Measurements from ENCODE around the gene KCNG2.
"Not testable (repeated sequence)": the region's sequence is repeated elsewhere in the genome, so short reads cannot be mapped to it uniquely, and the experiment has no call there.

Gene KCNG2

DNA sequence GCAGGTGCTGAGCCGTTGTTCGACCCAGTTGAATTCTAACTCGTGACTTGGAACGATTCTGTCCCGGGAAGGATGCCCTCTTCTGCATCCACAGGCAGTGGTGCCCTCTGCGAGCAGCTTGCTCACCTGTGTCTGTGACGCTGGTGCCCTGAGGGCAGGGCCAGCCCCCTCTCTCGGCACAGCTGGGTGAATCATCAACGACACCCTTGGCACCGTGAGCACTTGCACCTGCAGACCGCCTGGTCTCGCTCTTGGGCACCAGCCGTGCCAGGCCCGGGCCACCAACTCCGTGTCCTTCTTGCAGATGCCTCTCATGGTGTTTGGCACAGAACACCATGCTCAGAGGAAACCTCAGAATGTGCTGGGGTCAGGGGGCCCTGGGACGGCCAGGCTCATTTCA is 78.8 kb downstream of the KCNG2 start:
- DNase-seq (ENCODE audit: low read depth), result no peak
- H3K4me3 ChIP-seq (ENCODE audit: low read length), result no peak overlapping the region
- TF ChIP-seq, protein P1, sequence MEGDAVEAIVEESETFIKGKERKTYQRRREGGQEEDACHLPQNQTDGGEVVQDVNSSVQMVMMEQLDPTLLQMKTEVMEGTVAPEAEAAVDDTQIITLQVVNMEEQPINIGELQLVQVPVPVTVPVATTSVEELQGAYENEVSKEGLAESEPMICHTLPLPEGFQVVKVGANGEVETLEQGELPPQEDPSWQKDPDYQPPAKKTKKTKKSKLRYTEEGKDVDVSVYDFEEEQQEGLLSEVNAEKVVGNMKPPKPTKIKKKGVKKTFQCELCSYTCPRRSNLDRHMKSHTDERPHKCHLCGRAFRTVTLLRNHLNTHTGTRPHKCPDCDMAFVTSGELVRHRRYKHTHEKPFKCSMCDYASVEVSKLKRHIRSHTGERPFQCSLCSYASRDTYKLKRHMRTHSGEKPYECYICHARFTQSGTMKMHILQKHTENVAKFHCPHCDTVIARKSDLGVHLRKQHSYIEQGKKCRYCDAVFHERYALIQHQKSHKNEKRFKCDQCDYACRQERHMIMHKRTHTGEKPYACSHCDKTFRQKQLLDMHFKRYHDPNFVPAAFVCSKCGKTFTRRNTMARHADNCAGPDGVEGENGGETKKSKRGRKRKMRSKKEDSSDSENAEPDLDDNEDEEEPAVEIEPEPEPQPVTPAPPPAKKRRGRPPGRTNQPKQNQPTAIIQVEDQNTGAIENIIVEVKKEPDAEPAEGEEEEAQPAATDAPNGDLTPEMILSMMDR (conservative IDR thresholded peaks at IDR 0.05; ENCODE audit: low read depth, low read length), result no peak

DNA sequence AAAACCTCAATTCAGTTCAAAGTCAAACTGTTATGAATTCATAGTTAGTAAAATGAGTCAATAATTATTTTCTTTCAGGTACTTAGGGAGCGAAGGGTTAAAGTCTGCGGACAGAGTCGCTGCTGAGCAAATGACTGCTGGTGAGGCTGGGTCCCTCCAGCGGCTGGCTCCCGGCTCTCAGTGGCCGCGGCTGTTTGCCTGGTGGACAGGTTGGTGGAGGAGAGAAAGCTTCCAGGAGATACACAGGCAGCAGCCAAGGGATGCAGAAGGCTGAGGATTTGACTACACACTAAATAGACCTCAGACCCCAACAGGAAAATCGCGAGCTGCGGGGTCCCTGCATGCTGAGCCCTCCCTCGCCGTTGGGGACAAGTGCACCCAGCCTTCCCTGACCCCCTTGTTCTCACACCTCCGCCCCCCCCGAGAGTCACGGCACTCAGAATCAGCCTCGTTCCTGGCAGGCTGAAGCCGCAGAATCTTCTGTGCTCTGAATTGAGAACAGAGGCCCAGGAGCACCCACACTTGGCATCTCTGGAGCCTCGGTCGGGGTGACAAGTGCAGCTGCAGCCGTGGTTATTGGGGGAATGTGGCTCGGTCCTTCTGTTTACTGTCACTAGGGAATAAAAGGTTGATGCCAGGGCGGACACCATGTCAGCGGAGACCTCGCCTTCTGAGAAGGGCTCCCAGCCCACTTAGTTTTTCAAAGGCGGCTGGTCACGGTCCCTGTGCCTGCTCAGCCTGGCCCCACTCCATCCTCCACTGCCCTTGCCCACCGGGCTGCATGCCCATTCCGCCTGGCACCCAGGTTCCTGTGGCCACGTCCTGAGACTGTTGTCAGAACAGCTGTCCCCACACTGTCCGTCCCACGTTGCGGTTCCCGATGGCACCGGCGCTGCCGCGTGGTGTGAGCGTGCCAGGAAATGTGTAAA is 79.7 kb downstream of the KCNG2 start:
- TF ChIP-seq, protein P1 (conservative IDR thresholded peaks at IDR 0.05; ENCODE audit: low read depth, low read length), result no peak
- no peak overlapping the region for H3K4me3 ChIP-seq (ENCODE audit: low read length)
- DNase-seq (ENCODE audit: low read depth), result no peak

DNA sequence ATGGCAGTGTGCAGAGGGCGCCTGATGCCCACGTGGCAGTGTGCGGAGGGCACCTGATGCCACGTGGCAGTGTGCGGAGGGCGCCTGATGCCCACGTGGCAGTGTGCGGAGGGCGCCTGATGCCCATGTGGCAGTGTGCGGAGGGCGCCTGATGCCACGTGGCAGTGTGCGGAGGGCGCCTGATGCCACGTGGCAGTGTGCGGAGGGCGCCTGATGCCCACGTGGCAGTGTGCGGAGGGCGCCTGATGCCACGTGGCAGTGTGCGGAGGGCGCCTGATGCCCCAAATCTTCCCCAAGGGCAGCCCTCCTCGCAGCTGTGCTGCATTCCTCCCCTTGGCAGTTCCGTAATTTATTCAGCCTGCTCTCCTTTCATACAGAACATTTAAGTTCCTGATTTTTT is 80.5 kb downstream of the KCNG2 start:
- H3K4me3 ChIP-seq (ENCODE audit: low read length); DNase-seq (ENCODE audit: low read depth): not testable (repeated sequence)

DNA sequence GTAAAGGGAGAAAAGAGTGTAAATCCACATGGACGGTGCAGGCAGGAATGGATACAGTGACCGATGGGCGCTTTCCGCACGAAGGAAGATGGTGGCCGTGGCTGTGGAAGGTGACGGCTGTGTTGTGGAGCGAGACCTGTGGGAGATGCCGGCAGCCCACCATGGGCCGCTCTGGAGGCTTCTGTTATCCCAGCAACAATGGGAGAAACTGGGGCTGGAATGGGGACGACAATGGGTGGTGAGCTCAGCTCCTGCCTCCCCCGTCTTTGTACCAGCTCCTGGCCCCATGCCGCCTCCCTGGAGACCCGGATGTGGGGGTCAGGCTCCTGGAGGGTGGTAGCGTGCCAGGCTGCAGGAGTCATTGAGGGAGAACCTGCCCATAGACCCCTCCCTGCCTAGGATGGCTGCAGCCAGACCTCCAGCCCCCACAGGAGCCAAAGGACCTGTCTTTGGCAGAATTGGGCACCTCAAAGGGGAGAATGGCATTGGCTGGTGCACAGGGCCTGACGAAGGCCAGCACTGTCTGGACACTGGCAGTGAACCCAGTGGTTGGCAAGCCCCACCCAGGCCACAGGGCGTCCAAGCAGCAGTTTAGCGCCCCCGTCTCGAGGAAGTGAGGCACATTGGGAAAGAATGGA is 81.1 kb downstream of the KCNG2 start:
- no peak overlapping the region for H3K4me3 ChIP-seq (ENCODE audit: low read length)
- TF ChIP-seq, protein P1 (conservative IDR thresholded peaks at IDR 0.05; ENCODE audit: low read depth, low read length), result no peak
- no peak for DNase-seq (ENCODE audit: low read depth)

DNA sequence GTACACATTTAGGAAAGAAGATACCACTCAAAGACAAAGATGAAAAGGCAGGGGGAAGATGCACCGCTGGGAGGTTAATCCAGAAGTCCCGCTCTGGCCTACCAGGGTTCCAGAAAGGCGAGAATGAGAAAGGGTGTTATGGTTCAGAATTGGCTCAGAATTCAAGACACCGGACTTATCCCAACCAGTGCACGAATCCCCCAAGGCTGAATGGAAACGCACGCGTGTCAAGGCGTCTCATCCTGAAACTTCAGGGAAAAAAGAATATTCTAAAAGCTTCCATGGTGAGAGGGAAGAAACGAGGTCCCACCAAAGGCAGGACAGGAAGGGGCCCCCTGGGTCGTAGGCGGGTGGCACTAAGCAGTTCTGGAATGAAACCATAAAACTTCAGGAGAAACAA is 81.8 kb downstream of the KCNG2 start:
- no peak for DNase-seq (ENCODE audit: low read depth)
- no peak overlapping the region for H3K4me3 ChIP-seq (ENCODE audit: low read length)

DNA sequence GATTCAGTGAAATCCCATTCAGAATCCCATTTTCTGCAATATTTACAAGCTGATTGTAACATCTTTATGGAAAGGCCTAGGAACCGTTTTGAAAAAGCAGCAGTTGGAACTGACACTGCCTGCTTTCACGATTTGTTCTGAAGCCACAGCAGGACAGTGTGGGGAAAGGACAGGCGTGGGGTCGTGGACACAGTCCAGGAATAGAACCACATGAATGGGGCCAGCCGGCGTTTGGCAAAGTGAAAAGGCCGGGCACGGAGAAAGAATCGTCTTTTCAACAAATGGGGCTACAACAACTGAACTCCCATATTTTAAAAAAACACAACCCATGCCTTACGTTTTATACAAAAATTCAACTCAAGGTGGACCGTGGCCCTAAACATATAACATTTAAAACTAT is 84.0 kb downstream of the KCNG2 start:
- TF ChIP-seq, protein P1 (conservative IDR thresholded peaks at IDR 0.05; ENCODE audit: low read depth, low read length), result no peak

More for the DNA sequence above, 81.8 kb downstream of the KCNG2 start:
- TF ChIP-seq, protein P1 (conservative IDR thresholded peaks at IDR 0.05; ENCODE audit: low read depth, low read length), result no peak

DNA sequence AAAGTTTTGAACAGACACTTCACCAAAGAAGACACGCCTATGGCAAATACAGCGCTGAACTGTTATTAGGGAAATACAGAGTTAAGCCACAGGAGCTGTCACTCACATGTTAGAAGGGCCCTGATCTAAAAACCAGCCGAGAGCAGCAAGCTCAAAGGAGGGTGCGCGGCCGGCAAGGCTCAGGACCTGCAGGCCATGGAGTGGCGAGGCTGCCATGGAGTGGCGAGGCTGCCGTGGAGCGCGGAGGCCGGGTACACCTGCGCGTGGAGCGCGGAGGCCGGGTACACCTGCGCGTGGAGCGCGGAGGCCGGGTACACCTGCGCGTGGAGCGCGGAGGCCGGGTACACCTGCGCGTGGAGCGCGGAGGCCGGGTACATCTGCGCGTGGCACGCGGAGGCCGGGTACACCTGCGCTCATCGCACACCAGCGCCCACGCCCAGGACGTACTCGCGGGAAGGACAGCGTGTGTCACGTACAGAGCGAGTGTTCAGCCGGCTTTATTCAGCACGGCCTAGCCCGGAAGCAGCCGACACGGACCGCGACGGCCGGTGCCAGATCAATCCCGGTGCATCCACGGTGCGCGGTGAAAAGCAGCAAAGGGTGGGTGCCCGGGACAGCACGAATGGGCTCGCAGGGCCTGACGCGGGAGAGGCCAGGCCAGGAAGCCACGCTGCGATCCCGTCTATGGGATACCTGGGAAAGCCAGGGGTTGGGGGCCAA is 84.9 kb downstream of the KCNG2 start:
- no peak for DNase-seq (ENCODE audit: low read depth)
- TF ChIP-seq, protein P1 (conservative IDR thresholded peaks at IDR 0.05; ENCODE audit: low read depth, low read length), result no peak
- H3K4me3 ChIP-seq (ENCODE audit: low read length), result no peak overlapping the region

More for the DNA sequence above, 84.0 kb downstream of the KCNG2 start:
- DNase-seq (ENCODE audit: low read depth), result no peak
- H3K4me3 ChIP-seq (ENCODE audit: low read length), result no peak overlapping the region

Measured in retinal pigment epithelial cell (primary cell).